M059J (cell line): Measurements from ENCODE around the gene RFXANK. TPM values are rescaled to one million over a fixed set of nuclear protein-coding genes. Genes with fewer than 3 reads are reported as not detected.
"Not testable (repeated sequence)": the region's sequence is repeated elsewhere in the genome, so short reads cannot be mapped to it uniquely, and the experiment has no call there.

ENCODE experiments used
- DNase-seq: peaks from one replicate; pipeline ENCODE4 v3.0.0-alpha.2; 2012; ENCODE audit warnings: low read depth
- total RNA-seq: library from RNA; depleted of rRNA; stranded (reverse); fragments of >200 nt; shearing (Covaris generic); gene quantifications from 2 replicates; pipeline ENCODE4 v1.2.3, GENCODE V29; 2014

Gene RFXANK
- total RNA-seq, 1 experiment from 2014 or later, result 110 TPM

GRCh38 chr19:19205416-19206410 is 13.7 kb downstream of the RFXANK start:
- DNase-seq, result no peak

GRCh38 chr19:19206938-19207337 is 14.9 kb downstream of the RFXANK start:
- DNase-seq, result no peak

- DNase-seq, result no peak
Measured at GRCh38 chr19:19207637-19208572, 15.8 kb downstream of the RFXANK start.

GRCh38 chr19:19209372-19209771 is 17.3 kb downstream of the RFXANK start:
- peak; percentile 22 for DNase-seq

GRCh38 chr19:19211499-19212420 is 19.7 kb downstream of the RFXANK start, which contains the start of gene NCAN:
Gene NCAN (plus strand): TSS chr19:19211958. CDS start chr19:19216954, 4,996 bp downstream.
- no peak for DNase-seq

GRCh38 chr19:19212916-19213315 is 20.9 kb downstream of the RFXANK start:
- DNase-seq, result no peak

GRCh38 chr19:19213426-19214158 is 21.5 kb downstream of the RFXANK start:
- DNase-seq, result no peak

GRCh38 chr19:19214159-19214490 is 22.1 kb downstream of the RFXANK start:
- no peak for DNase-seq

- DNase-seq, result peak; percentile 29
Measured at GRCh38 chr19:19214892-19215291, 22.8 kb downstream of the RFXANK start.

- DNase-seq, result no peak
Measured at GRCh38 chr19:19215792-19216191, 23.7 kb downstream of the RFXANK start.

GRCh38 chr19:19217099-19217498 is 25.0 kb downstream of the RFXANK start:
- peak; percentile 47 for DNase-seq

GRCh38 chr19:19218911-19219310 is 26.9 kb downstream of the RFXANK start:
- no peak for DNase-seq

GRCh38 chr19:19221000-19221399 is 28.9 kb downstream of the RFXANK start:
- DNase-seq, result not testable (repeated sequence)

GRCh38 chr19:19223060-19223459 is 31.0 kb downstream of the RFXANK start:
- no peak for DNase-seq

GRCh38 chr19:19223636-19224035 is 31.6 kb downstream of the RFXANK start:
- no peak for DNase-seq

GRCh38 chr19:19224150-19224851 is 32.2 kb downstream of the RFXANK start:
- DNase-seq, result no peak

- no peak for DNase-seq
Measured at GRCh38 chr19:19224852-19225494, 32.9 kb downstream of the RFXANK start.

GRCh38 chr19:19226204-19226603 is 34.1 kb downstream of the RFXANK start:
- DNase-seq, result no peak

GRCh38 chr19:19226663-19227062 is 34.6 kb downstream of the RFXANK start:
- DNase-seq, result no peak
